ENCODE results near the gene YY1.
"Not testable (repeated sequence)": the region's sequence is repeated elsewhere in the genome, so short reads cannot be mapped to it uniquely, and the experiment has no call there.

YY1 gene

GRCh38 chr14:100285021-100285912 is 46.3 kb downstream of the YY1 start:
- peak; percentile 22 to 39 for DNase-seq

- DNase-seq: no peak
These were observed 47.0 kb downstream of the YY1 start for GRCh38 chr14:100285913-100286400.

DNA sequence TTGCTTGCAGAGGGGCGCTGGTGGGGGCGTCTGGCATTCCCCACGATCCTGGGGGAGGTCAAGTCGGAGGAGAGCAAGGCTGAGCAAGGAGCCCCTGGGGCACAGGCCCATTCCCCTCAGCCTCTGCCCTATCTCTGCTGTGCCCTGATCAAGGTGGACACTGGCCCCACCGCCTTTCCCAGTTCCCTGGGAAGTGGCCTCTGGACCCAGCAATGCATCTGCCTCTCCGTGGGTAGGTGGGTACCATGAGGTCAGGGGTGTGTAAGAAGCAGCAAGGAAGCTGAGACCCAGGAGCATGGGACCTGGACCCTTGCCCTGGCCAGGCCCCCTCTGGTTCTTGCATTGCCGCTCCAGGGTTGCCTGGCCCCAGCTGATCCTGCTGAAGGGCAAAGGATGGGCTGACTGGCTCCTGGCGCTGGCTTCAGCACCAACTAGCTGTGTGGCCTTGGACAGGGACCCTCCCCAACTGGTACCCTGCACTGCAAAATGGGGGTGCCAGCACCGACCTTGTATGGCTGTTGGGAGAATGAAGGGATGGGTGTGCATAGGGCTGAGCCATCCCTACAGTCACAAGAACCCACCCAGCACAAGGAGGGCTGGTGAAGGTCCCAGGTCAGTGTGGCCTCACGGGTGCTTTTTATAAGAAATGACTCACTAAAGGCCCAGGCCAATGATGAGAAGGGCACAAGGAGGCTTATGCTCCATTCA is 47.7 kb downstream of the YY1 start:
- DNase-seq: no peak

- no peak for DNase-seq
These were observed 48.5 kb downstream of the YY1 start for GRCh38 chr14:100287202-100287997.

- not testable (repeated sequence) for DNase-seq
These were observed 49.0 kb downstream of the YY1 start for GRCh38 chr14:100287998-100288295.

GRCh38 chr14:100288382-100289185 is 49.6 kb downstream of the YY1 start:
- DNase-seq: no peak

GRCh38 chr14:100289916-100290606 is 51.1 kb downstream of the YY1 start:
- DNase-seq: no peak

DNA sequence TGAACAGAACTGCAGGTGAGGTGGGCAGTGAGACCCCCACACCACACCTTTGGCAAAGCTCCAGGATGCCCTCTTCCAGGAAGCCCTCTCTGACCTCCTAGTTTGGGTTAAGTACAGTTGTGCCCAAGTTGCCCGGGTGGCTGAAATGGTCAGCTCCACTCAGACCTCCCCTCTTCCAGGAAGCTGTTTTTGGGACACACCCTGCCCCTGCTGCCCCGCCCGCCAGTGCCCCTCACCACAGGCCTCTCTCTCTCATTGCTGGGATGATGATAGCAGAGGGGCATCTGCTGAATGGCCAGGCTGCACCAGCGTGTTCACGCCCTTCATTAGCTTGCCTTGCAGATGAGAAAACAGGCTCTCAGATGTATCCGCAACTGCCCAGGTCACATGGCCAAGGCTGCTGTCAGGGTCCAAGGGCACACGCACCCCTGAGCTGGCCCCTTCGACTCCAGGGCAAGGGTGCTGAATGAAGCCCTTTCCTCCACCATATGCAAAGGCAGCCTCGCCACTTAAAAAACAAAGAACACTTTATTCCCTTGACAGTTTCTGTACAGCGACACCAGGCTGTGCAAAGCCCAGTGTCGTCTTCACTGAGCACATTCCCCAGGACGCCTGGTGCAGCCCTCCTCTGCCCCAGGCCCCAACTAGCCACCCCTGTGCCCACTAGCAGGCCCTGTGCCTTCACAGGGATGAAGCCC is 51.8 kb downstream of the YY1 start:
- no peak for DNase-seq

DNA sequence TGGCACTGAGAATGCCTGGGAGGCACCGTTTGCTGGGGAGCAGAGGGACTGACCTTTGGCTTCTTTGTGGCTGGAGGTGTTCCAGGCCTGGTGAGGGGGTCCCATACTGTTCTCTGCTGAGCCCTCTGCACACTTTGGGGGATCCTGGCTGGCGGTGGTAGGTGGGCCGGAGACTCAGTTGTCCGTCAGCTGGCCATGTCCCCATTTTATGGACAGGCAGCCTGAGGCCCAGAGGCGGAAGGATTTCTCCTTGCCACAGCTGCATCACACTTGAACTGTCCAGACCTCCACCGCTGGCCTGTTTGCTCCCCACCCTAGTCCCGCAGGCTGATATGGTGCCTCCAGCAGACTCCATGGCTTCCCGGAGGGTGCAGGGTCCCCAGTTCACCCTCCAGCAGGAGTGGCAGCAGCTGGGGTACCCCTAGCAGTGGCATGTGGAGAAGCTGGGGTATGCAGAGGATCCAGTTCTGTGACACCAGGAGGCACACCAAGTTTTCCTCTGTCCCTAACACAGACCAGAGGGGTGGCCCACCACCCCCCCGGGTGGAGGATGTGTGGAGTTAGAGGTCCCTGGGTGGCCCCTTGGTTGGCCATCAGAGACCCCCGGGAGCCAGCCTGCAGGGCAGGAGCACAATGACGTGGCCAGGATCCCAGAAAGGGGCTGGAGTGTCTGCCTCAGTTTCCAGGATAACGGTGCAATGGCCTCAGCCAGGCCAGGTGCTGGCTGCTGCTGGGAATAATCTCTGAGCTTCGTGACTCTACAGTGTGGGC is 52.5 kb downstream of the YY1 start:
- no peak for DNase-seq

- DNase-seq: no peak
These were observed 53.4 kb downstream of the YY1 start for GRCh38 chr14:100292301-100292775.

GRCh38 chr14:100292776-100293461 is 54.0 kb downstream of the YY1 start:
- no peak for DNase-seq

GRCh38 chr14:100293497-100294212 is 54.7 kb downstream of the YY1 start:
- no peak for DNase-seq

DNA sequence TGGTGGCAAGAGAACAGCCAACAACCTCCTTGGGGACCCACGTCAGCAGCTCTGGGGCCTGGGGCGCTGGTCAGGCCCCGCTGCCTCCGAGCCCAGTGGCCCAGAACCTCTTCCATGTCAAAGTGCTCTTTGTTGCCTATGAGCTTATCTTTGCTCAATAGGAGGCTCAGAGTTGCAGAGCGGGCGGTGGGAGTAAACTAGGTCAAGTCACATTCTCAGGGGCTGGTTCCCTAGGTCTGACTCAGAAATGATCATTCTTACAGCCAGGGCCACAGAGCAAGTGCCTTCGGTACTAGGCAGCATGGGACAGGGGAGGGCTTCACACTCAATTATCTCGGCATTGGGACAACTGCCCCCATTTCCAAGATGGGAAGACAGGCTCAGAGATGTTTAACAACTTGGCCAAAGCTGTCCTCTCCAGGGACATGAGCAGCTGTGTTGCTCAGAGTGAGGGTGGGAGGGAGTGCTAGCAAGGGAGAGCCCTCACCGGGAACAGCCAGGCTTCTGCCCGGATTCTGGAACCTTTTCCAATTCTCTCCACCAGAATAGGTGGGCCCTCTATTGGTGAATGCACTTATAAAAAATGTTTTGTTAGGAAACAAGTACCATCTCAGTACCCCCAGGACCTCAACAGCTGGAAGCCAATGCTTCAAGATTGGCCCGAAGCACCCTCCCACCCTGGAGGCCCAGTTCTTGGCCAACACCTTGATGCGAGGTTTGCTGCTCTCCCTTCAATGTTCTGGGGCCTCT is 55.4 kb downstream of the YY1 start:
- no peak for DNase-seq

DNA sequence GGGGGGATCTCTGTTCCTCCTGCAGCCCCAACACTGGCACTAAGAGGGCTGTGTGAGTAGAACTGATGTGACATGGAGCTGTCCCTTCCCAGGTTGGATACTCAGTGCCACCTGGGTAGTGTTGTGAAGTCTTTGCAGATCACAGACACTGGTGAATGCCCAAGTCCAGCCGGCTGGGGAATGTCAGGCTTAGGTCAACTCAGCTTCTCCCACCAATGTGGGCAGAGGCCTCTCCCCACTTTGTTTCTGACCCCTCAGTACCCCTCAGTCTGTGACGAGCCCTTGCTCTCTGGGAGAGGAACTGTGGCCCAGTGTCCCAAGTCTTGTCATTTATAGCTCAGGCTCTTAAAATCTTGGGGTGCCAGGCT is 56.0 kb downstream of the YY1 start:
- DNase-seq: no peak

- DNase-seq: no peak
These were observed 56.6 kb downstream of the YY1 start for GRCh38 chr14:100295376-100296105.

DNA sequence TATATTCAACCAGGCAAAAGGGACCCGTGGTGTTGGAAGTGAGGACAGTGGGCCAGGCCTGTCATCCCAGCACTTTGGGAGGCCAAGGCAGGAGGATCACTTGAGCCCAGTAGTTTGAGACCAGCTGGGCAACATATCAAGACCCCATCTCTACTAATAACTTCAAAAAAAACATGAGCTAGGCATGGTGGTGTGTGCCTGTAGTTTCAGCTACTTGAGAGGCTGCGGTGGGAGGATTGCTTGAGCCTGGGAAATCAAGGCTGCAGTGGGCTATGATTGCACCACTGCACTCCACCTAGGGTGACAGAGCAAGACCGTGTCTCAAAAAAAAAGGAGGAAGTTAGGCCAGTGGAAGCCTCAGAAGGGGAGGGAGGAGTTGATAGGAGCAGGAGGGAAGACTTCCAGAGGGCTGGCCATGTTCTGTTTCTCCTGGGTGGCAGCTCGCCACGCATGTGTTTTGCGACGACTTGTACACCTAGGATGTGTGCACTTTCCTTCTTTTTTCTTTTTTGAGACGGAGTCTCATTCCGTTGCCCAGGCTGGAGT is 57.2 kb downstream of the YY1 start:
- peak; percentile 68 to 71 for DNase-seq

- DNase-seq: not testable (repeated sequence)
These were observed 57.8 kb downstream of the YY1 start for GRCh38 chr14:100296729-100297128.
